Suprapubic skin (tissue), 4 donors: ENCODE measurements around the gene ULK4. TPM values are rescaled to one million over a fixed set of nuclear protein-coding genes. Genes with fewer than 3 reads are reported as not detected.
"Not testable (repeated sequence)": the region's sequence is repeated elsewhere in the genome, so short reads cannot be mapped to it uniquely, and the experiment has no call there.

Experiments
- DNase-seq, 2 donors: peaks; one replicate each; pipeline ENCODE4 v3.0.0-alpha.2; 2019; ENCODE audit warnings: low spot score in 2 of 2
- H3K27ac ChIP-seq: fragments of 200-600 bp; sonication (generic); one replicate; pipeline ENCODE4 v1.5.1; 2019
- H3K27me3 ChIP-seq: fragments of 200-600 bp; sonication (generic); one replicate; pipeline ENCODE4 v1.5.1; 2019
- H3K36me3 ChIP-seq: fragments of 200-600 bp; sonication (generic); one replicate; pipeline ENCODE4 v1.5.1; 2019
- H3K4me1 ChIP-seq: fragments of 200-600 bp; sonication (generic); one replicate; pipeline ENCODE4 v1.5.1; 2019
- H3K4me3 ChIP-seq: fragments of 200-600 bp; sonication (generic); one replicate; pipeline ENCODE4 v1.5.1; 2019; ENCODE audit warnings: mild to moderate bottlenecking
- H3K9me3 ChIP-seq: fragments of 200-600 bp; sonication (generic); one replicate; pipeline ENCODE4 v1.5.1; 2019
- CTCF ChIP-seq, 2 donors: fragments of 200-600 bp in 1 of 2; fragments of 450-650 bp in 1 of 2; sonication (generic) in 1 of 2; IDR thresholded peaks; one replicate each; pipeline ENCODE4 v1.5.1; 2016 to 2019; ENCODE audit warnings: antibody characterized with exemption in 2 of 2, mild to moderate bottlenecking in 1 of 2, moderate library complexity in 1 of 2
- EP300 ChIP-seq: sonication (generic); formaldehyde crosslinking; IDR thresholded peaks from one replicate; pipeline ENCODE4 v1.6.1; 2017; ENCODE audit warnings: antibody characterized with exemption
- POLR2A ChIP-seq, 2 donors: fragments of 450-650 bp; IDR thresholded peaks; one replicate each; pipeline ENCODE4 v1.6.1; 2017; ENCODE audit warnings: antibody characterized with exemption in 2 of 2, mild to moderate bottlenecking in 2 of 2, moderate library complexity in 2 of 2
- POLR2AphosphoS5 ChIP-seq, 3 donors: sonication (generic); formaldehyde crosslinking; IDR thresholded peaks; one replicate each; pipeline ENCODE4 v1.6.1; 2017; ENCODE audit warnings: antibody characterized with exemption in 3 of 3
- WGBS: methylation state at CpG from one replicate; pipeline ENCODE4 v1.1.5; 2018; 5-methylcytosine and 5-hydroxymethylcytosine counted together
- total RNA-seq, 4 donors: library from RNA; depleted of rRNA; stranded (reverse); fragments of >200 nt; gene quantifications; one replicate each; pipeline ENCODE4 v1.1.0, GENCODE V29; 2016

The ULK4 gene
- total RNA-seq, 4 donors from 2014 or later: 11.7 to 21.7 (median 16.6) TPM

GRCh38 chr3:41888368-41889076 lies 73.4 kb downstream of the ULK4 start:
- TF ChIP-seq CTCF (IDR thresholded peaks at IDR 0.05) (no peak), EP300 (no peak), POLR2AphosphoS5 (IDR thresholded peaks at IDR 0.05) (no peak), POLR2A (IDR thresholded peaks at IDR 0.05) (no peak)
- H3K27ac ChIP-seq: no peak overlapping the region
- no peaks in the 10 kb centered on the region for H3K4me1 ChIP-seq
- no peaks in the 10 kb centered on the region for H3K27me3 ChIP-seq
- H3K9me3 ChIP-seq: no peaks in the 10 kb centered on the region
- H3K36me3 ChIP-seq: no peaks in the 10 kb centered on the region
- no peak overlapping the region for H3K4me3 ChIP-seq
- 52% methylated on average over 3 of the region's 3 CpGs for WGBS
- DNase-seq: no peak

- H3K27ac ChIP-seq: no peak overlapping the region
- no peaks in the 10 kb centered on the region for H3K36me3 ChIP-seq
- DNase-seq: no peak
- H3K27me3 ChIP-seq: no peaks in the 10 kb centered on the region
- H3K4me1 ChIP-seq: no peaks in the 10 kb centered on the region
- TF ChIP-seq CTCF (IDR thresholded peaks at IDR 0.05) (no peak), POLR2A (IDR thresholded peaks at IDR 0.05) (no peak), EP300 (no peak), POLR2AphosphoS5 (IDR thresholded peaks at IDR 0.05) (no peak)
- no peak overlapping the region for H3K4me3 ChIP-seq
- no peaks in the 10 kb centered on the region for H3K9me3 ChIP-seq
Measured at GRCh38 chr3:41882956-41883355, 78.9 kb downstream of the ULK4 start.

GRCh38 chr3:41881233-41881821 lies 80.6 kb downstream of the ULK4 start:
- Histone ChIP-seq H3K27ac (no peak overlapping the region), H3K9me3 (no peaks in the 10 kb centered on the region), H3K27me3 (no peaks in the 10 kb centered on the region), H3K4me1 (no peaks in the 10 kb centered on the region), H3K4me3 (no peak overlapping the region), H3K36me3 (no peaks in the 10 kb centered on the region)
- no peak for DNase-seq
- TF ChIP-seq POLR2AphosphoS5 (IDR thresholded peaks at IDR 0.05) (no peak), CTCF (IDR thresholded peaks at IDR 0.05) (peak; percentile 55 to 67)
- WGBS: 58% methylated on average over 3 of the region's 3 CpGs

GRCh38 chr3:41880387-41880786 lies 81.5 kb downstream of the ULK4 start:
- Histone ChIP-seq H3K4me1 (no peaks in the 10 kb centered on the region), H3K27ac (no peak overlapping the region), H3K4me3 (no peak overlapping the region), H3K9me3 (no peaks in the 10 kb centered on the region), H3K27me3 (no peaks in the 10 kb centered on the region), H3K36me3 (no peaks in the 10 kb centered on the region)
- TF ChIP-seq EP300 (no peak), POLR2AphosphoS5 (IDR thresholded peaks at IDR 0.05) (no peak), POLR2A (IDR thresholded peaks at IDR 0.05) (no peak), CTCF (IDR thresholded peaks at IDR 0.05) (no peak)
- DNase-seq: no peak
- 88% methylated on average over 2 of the region's 2 CpGs for WGBS

GRCh38 chr3:41877741-41878140 lies 84.2 kb downstream of the ULK4 start:
- not testable (repeated sequence) for H3K36me3 ChIP-seq, H3K9me3 ChIP-seq, H3K4me1 ChIP-seq, H3K4me3 ChIP-seq, DNase-seq, H3K27me3 ChIP-seq, H3K27ac ChIP-seq
- WGBS: 96% methylated on average over 9 of the region's 9 CpGs
